ENCODE data around the gene SOX6.

DNA sequence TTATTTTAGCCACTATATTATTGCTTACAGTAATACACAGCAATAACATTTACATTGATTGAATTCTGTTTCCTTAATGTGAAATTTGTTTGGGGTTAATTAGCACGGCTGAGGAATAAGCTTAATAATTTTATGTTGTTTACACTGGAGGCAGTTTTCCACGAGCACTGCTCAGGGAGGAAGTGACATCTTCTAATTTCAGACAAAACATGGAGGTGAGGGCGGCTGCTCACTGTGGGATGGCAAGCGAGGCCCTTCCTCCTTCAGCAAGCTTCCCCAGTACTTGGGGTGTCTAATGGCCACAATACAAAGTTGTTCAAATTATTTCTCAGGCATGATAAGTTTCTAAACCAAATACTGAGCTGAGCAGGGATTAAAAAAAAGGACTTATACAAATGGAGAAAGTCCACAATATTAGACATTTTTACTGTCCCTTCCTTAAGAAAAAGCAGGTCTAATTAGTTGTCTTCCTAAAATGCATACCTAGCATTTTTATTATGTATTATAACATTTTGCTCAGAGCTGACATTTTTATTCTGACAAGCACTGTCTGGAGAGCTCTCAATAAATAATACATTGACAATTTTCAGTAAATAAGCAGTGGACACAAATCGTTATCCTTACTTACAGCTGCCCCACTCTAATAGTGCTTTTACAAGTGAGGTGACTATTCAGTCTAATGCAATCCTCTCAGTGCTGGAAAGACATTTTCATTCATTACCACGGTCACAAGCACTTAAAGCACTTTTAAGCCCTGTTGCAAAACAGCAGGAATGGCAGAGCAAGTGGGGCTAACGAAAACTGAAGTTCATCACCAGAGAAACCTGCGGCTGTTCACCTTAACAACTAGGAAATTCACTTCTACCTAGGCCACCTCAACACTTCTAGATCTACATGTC is 56.2 kb downstream of the SOX6 start:
- TF ChIP-seq PHF20 (CRISPR knock-in tag; IDR thresholded peaks at IDR 0.05) = no peak
- TF ChIP-seq, protein P1, sequence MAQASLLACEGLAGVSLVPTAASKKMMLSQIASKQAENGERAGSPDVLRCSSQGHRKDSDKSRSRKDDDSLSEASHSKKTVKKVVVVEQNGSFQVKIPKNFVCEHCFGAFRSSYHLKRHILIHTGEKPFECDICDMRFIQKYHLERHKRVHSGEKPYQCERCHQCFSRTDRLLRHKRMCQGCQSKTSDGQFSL (CRISPR knock-in tag; IDR thresholded peaks at IDR 0.05) = no peak
- TF ChIP-seq ZC3H4 (CRISPR knock-in tag; IDR thresholded peaks at IDR 0.05; ENCODE audit: borderline replicate concordance) = no peak
- TF ChIP-seq ZFP41 (CRISPR knock-in tag; IDR thresholded peaks at IDR 0.05; ENCODE audit: borderline replicate concordance) = no peak
- TF ChIP-seq POLR2AphosphoS2 (IDR thresholded peaks at IDR 0.05; ENCODE audit: low read depth, low read length) = no peak
- no peak for TF ChIP-seq CBX5 (CRISPR knock-in tag; IDR thresholded peaks at IDR 0.05; ENCODE audit: borderline replicate concordance)
- no peak for TF ChIP-seq RNF2 (conservative IDR thresholded peaks at IDR 0.05; ENCODE audit: low read depth)
- TF ChIP-seq ZNF747 (CRISPR knock-in tag; IDR thresholded peaks at IDR 0.05; ENCODE audit: borderline replicate concordance) = no peak
- TF ChIP-seq, protein P2, sequence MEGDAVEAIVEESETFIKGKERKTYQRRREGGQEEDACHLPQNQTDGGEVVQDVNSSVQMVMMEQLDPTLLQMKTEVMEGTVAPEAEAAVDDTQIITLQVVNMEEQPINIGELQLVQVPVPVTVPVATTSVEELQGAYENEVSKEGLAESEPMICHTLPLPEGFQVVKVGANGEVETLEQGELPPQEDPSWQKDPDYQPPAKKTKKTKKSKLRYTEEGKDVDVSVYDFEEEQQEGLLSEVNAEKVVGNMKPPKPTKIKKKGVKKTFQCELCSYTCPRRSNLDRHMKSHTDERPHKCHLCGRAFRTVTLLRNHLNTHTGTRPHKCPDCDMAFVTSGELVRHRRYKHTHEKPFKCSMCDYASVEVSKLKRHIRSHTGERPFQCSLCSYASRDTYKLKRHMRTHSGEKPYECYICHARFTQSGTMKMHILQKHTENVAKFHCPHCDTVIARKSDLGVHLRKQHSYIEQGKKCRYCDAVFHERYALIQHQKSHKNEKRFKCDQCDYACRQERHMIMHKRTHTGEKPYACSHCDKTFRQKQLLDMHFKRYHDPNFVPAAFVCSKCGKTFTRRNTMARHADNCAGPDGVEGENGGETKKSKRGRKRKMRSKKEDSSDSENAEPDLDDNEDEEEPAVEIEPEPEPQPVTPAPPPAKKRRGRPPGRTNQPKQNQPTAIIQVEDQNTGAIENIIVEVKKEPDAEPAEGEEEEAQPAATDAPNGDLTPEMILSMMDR (CRISPR knock-in tag; IDR thresholded peaks at IDR 0.05) = no peak
- TF ChIP-seq, protein P3, sequence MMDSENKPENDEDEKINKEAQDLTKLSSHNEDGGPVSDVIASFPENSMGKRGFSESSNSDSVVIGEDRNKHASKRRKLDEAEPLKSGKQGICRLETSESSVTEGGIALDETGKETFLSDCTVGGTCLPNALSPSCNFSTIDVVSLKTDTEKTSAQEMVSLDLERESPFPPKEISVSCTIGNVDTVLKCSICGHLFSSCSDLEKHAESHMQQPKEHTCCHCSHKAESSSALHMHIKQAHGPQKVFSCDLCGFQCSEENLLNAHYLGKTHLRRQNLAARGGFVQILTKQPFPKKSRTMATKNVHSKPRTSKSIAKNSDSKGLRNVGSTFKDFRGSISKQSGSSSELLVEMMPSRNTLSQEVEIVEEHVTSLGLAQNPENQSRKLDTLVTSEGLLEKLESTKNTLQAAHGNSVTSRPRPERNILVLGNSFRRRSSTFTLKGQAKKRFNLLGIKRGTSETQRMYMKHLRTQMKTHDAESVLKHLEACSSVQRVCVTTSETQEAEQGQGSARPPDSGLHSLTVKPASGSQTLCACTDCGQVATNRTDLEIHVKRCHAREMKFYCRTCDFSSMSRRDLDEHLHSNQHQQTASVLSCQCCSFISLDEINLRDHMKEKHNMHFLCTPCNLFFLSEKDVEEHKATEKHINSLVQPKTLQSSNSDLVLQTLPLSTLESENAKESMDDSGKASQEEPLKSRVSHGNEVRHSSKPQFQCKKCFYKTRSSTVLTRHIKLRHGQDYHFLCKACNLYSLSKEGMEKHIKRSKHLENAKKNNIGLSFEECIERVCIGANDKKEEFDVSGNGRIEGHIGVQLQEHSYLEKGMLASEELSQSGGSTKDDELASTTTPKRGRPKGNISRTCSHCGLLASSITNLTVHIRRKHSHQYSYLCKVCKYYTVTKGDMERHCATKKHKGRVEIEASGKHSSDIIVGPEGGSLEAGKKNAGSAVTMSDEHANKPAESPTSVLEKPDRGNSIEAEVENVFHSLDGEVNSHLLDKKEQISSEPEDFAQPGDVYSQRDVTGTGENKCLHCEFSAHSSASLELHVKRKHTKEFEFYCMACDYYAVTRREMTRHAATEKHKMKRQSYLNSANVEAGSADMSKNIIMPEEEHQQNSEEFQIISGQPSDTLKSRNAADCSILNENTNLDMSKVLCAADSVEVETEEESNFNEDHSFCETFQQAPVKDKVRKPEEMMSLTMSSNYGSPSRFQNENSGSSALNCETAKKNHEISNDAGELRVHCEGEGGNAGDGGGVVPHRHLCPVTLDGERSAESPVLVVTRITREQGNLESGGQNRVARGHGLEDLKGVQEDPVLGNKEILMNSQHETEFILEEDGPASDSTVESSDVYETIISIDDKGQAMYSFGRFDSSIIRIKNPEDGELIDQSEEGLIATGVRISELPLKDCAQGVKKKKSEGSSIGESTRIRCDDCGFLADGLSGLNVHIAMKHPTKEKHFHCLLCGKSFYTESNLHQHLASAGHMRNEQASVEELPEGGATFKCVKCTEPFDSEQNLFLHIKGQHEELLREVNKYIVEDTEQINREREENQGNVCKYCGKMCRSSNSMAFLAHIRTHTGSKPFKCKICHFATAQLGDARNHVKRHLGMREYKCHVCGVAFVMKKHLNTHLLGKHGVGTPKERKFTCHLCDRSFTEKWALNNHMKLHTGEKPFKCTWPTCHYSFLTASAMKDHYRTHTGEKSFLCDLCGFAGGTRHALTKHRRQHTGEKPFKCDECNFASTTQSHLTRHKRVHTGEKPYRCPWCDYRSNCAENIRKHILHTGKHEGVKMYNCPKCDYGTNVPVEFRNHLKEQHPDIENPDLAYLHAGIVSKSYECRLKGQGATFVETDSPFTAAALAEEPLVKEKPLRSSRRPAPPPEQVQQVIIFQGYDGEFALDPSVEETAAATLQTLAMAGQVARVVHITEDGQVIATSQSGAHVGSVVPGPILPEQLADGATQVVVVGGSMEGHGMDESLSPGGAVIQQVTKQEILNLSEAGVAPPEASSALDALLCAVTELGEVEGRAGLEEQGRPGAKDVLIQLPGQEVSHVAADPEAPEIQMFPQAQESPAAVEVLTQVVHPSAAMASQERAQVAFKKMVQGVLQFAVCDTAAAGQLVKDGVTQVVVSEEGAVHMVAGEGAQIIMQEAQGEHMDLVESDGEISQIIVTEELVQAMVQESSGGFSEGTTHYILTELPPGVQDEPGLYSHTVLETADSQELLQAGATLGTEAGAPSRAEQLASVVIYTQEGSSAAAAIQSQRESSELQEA (CRISPR knock-in tag; IDR thresholded peaks at IDR 0.05; ENCODE audit: not compliant biosample characterization) = no peak
- no peak for TF ChIP-seq MBD4 (IDR thresholded peaks at IDR 0.05; ENCODE audit: borderline replicate concordance, low read length)
- TF ChIP-seq ZNF629 (CRISPR knock-in tag; conservative IDR thresholded peaks at IDR 0.05) = no peak
